Measurements from ENCODE around the gene EHD1. TPM values are rescaled to one million over a fixed set of nuclear protein-coding genes. Genes with fewer than 3 reads are reported as not detected.

EHD1 gene
- total and polyA plus RNA-seq, 5 experiments from 2014 or later = 137 to 226 (median 164) TPM

GRCh38 chr11:64894070-64894811 lies 15.8 kb upstream of the EHD1 start:
- DNase-seq = peak; percentile 80 to 95 (median 90)
- H3K4me1 Mint-ChIP-seq = peaks cover 6 to 11% (median 8%) of the 10 kb centered on the region in 4 donors
- ATAC-seq = peak; percentile 93 to 98
- peaks cover 0 to 26% (median under 1%) of the 10 kb centered on the region in 3 donors for H3K36me3 Mint-ChIP-seq
- POLR2A ChIA-PET = interaction anchor here (1.1 to 45.7 kb wide), 4 partner anchors 9 to 150 kb away, joined by 4 to 2449 read pairs (median 10); partner anchors contain the start of genes CDC42BPG, EHD1 and RASGRP2
- H3K9me3 Mint-ChIP-seq = no peaks in the 10 kb centered on the region
- H3K27me3 Mint-ChIP-seq = no peaks in the 10 kb centered on the region
- H3K27ac Mint-ChIP-seq = peak overlapping the region in 3 of 10 donors; percentile 9 to 68 (median 45)
- H3K4me3 Mint-ChIP-seq = no peak overlapping the region

DNA sequence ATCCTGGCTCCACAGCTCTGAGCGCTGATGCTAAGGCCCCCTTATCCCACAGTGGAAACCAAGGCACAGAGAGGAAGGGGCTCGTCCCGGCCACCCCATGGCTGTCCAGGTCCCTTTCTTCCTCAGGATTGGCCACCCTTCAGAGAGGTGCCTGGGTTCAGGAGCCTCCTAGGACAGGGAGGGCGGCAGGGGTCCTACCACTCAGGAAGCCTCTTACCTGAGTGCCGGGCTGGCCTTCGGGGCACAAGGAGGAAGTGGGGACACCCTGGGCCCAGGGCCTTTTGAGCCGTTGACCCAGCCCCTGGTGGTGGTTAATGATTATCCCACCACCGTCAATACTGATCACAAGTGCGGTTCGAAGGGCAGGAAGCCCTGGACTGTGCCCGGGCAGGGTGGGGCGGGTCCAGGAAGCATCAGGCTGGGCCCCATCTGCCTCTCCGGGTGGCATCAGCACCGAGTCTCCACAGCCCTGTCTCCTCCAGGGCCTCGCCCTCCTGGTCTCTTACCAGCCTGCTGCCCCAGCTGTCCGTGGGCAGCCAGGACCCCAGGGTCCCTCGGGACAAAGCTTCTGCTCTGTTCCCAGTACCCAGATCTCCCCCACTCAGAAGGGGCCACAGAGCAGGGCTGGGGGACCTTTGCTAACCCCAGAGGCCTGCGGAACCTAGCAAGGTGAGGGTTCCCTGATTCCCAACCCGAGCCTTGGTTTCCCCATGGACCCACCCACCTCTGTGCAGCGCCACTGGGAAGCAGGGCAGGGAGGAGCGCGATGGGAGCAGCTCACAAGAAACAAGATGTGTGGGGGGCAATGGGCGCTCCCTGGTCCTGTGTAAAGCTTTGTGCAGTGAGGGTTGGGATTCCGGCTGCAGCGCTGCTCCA lies 15.0 kb upstream of the EHD1 start:
- Mint-ChIP-seq H3K9me3 (no peaks in the 10 kb centered on the region), H3K27ac (peak overlapping the region in 1 of 10 donors; percentile 3), H3K4me1 (peaks cover 4 to 13% (median 8%) of the 10 kb centered on the region in 4 donors), H3K4me3 (no peak overlapping the region), H3K36me3 (peaks cover 0 to 19% (median 0%) of the 10 kb centered on the region in 3 donors), H3K27me3 (no peaks in the 10 kb centered on the region)
- POLR2A ChIA-PET = interaction anchor here (1.0 to 45.7 kb wide), 6 partner anchors 8 to 149 kb away, joined by 3 to 2449 read pairs (median 10); partner anchors contain the start of genes CDC42BPG, EHD1 and RASGRP2
- ATAC-seq = no peak
- no peak for DNase-seq

GRCh38 chr11:64892838-64893193 lies 14.4 kb upstream of the EHD1 start:
- no peak overlapping the region for H3K4me3 Mint-ChIP-seq
- H3K27ac Mint-ChIP-seq = peak overlapping the region in 1 of 10 donors; percentile 3
- H3K27me3 Mint-ChIP-seq = no peaks in the 10 kb centered on the region
- H3K4me1 Mint-ChIP-seq = peaks cover 10 to 19% (median 14%) of the 10 kb centered on the region in 4 donors
- ATAC-seq = no peak
- POLR2A ChIA-PET = interaction anchor here (1.0 to 45.7 kb wide), 3 partner anchors 10 to 36 kb away, joined by 3 to 2449 read pairs (median 64); partner anchors contain the start of genes CDC42BPG and EHD1
- no peaks in the 10 kb centered on the region for H3K9me3 Mint-ChIP-seq
- no peak for DNase-seq
- peaks cover 0 to 15% (median 0%) of the 10 kb centered on the region in 3 donors for H3K36me3 Mint-ChIP-seq

DNA sequence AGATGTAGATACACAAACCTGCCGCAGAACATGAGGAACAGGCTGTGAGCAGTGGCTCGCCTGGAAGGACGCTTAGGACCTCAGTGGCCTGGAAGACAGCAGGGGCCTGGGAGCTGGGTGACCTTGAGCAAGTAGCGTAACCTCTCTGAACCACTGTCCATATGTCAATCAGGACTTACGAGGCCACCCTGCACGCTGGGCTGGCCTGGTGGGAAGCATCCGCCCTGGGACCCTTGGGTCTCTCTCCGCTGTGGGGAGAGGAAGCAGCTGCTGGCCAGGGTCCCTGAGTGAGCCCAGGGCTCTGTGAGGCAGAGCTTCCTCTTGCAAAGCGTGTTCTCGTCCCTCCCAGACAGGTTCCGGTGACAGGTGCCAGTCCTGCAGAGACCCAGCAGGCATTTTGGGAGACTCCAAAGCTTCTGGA lies 14.0 kb upstream of the EHD1 start:
- POLR2A ChIA-PET = interaction anchor here (1.0 to 45.7 kb wide), 3 partner anchors 9 to 36 kb away, joined by 3 to 2449 read pairs (median 64); partner anchors contain the start of genes CDC42BPG and EHD1
- DNase-seq = no peak
- H3K9me3 Mint-ChIP-seq = no peaks in the 10 kb centered on the region

DNA sequence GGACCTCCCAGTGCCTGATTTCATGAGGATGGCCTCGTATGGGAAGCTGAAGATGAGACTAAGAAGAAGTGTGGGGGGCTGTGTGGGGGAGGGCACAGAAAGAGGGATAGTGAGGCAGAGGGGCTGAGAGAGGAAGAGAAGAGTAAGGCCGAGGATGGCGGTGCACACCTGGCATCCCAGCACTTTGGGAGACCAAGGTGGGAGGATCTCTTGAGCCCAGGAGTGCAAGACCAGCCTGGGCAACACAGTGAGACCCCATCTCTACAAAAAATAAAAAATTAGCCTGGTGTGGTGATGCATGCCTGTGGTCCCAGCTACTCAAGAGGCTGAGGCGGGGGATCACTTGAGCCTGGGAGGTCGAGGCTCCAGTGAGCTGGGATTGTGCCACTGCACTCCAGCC lies 13.5 kb upstream of the EHD1 start:
- ATAC-seq (no peak), DNase-seq (no peak)
- Mint-ChIP-seq H3K9me3 (no peaks in the 10 kb centered on the region), H3K4me3 (no peak overlapping the region), H3K36me3 (peaks cover 0 to 7% (median 0%) of the 10 kb centered on the region in 3 donors), H3K4me1 (peaks cover 15 to 24% (median 19%) of the 10 kb centered on the region in 4 donors), H3K27ac (peak overlapping the region in 2 of 10 donors; percentile 38 to 80), H3K27me3 (no peaks in the 10 kb centered on the region)
- POLR2A ChIA-PET = interaction anchor here (6.5 to 45.7 kb wide), 2 partner anchors 15 to 36 kb away, joined by 64 to 2449 read pairs; partner anchors contain the start of genes CDC42BPG and EHD1

More for the DNA sequence above, 14.0 kb upstream of the EHD1 start:
- Mint-ChIP-seq H3K4me1 (peaks cover 13 to 21% (median 16%) of the 10 kb centered on the region in 4 donors), H3K27me3 (no peaks in the 10 kb centered on the region), H3K4me3 (no peak overlapping the region), H3K36me3 (peaks cover 0 to 11% (median 0%) of the 10 kb centered on the region in 3 donors), H3K27ac (peak overlapping the region in 1 of 10 donors; percentile 36)
- no peak for ATAC-seq

DNA sequence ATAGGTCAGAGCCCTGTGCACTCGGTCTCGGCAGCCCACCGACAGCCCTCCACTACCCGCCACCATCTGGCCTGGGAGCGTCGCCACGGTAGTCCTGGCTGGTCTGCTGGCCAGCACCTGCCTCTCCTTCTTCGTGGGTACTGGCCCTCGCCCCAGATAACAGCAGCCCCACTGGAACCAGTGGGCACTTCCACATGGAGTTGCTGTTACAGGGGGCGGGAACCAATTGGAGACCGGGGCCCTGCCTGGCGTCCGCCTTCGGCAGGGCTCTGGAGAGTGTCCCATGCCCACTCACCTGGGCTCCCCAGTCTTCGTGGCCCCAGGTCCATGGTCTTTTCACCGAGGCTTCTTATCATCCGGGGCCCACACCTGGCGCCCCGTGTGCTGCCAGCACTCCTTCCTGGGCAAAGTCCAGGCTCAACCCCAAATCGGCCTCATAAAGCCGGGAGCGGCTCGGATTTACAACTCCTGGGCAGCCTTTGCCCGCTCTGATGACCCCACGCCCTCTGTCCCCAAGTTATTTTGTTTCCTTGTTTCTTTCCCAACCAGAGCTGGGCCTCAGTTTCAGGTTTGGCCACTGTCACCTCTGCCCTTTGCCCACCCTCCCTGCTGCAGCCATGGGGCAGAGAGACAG lies 12.9 kb upstream of the EHD1 start:
- Mint-ChIP-seq H3K36me3 (peaks cover 0 to 4% (median 0%) of the 10 kb centered on the region in 3 donors), H3K9me3 (no peaks in the 10 kb centered on the region), H3K27me3 (no peaks in the 10 kb centered on the region), H3K27ac (no peak overlapping the region), H3K4me1 (peaks cover 15 to 24% (median 19%) of the 10 kb centered on the region in 4 donors), H3K4me3 (no peak overlapping the region)
- POLR2A ChIA-PET = interaction anchor here (6.5 to 45.7 kb wide), 2 partner anchors 14 to 35 kb away, joined by 64 to 2449 read pairs; partner anchors contain the start of genes CDC42BPG and EHD1
- ATAC-seq = no peak
- DNase-seq = no peak

DNA sequence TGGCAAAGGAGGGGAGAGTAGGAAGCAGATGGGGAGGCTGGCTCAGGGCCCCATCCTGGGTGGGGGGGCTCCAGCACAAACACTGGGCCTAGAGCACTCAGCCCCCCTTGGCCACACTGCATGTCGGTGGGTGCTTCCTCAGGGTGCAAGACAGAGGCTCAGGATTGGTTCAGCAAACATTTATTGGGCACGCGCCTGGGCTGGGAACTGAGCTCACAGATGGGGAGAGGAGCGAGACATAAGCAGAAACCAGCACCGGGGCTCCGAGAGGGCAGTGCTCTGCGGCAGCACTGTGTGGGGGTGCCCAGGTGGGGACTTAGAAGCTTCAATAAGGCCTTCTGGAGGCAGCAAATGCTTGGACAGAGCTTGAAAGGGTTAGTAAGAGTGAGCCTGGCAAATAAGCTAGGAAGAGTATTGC lies 12.1 kb upstream of the EHD1 start:
- H3K36me3 Mint-ChIP-seq = no peaks in the 10 kb centered on the region
- no peak for DNase-seq
- POLR2A ChIA-PET = interaction anchor here (0.7 to 45.7 kb wide), 3 partner anchors 13 to 86 kb away, joined by 3 to 2449 read pairs (median 64); partner anchors contain the start of genes CDC42BPG and EHD1
- no peaks in the 10 kb centered on the region for H3K27me3 Mint-ChIP-seq
- H3K27ac Mint-ChIP-seq = peak overlapping the region in 1 of 10 donors; percentile 25
- H3K4me1 Mint-ChIP-seq = peaks cover 17 to 30% (median 25%) of the 10 kb centered on the region in 4 donors
- H3K9me3 Mint-ChIP-seq = no peaks in the 10 kb centered on the region
- no peak for ATAC-seq
- no peak overlapping the region for H3K4me3 Mint-ChIP-seq

- Mint-ChIP-seq H3K4me1 (peaks cover 24 to 33% (median 30%) of the 10 kb centered on the region in 4 donors), H3K27ac (peak overlapping the region in 1 of 10 donors; percentile 37), H3K36me3 (no peaks in the 10 kb centered on the region), H3K9me3 (no peaks in the 10 kb centered on the region), H3K4me3 (peak overlapping the region in 1 of 10 donors; percentile 10), H3K27me3 (no peaks in the 10 kb centered on the region)
- POLR2A ChIA-PET = interaction anchor here (0.5 to 45.7 kb wide), 6 partner anchors 9 to 1574 kb away, joined by 3 to 2449 read pairs (median 8); partner anchors contain the start of genes CDC42BPG and EHD1
- ATAC-seq (no peak), DNase-seq (no peak)
Observed at GRCh38 chr11:64888729-64889511, 10.5 kb upstream of the EHD1 start.

DNA sequence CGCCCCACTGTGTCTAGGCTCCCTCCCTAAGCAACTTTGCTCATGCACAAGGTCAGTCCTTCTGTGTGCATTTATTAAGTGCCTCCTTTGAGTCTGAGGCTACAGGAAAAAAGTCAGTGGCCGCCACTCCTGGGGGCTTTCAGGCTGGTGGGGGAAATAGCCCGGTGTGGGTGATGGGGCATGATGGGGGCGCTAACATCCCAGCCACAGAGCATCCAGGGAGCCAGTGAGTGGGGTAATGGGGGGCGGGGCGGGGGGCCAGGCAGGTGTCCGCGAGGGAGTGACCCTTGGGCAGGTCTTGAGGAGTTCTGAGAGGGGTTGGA lies 9.9 kb upstream of the EHD1 start:
- peak overlapping the region in 8 of 10 donors; percentile 82 to 93 (median 88) for H3K27ac Mint-ChIP-seq
- no peaks in the 10 kb centered on the region for H3K9me3 Mint-ChIP-seq
- H3K36me3 Mint-ChIP-seq = no peaks in the 10 kb centered on the region
- peak overlapping the region in 9 of 10 donors; percentile 52 to 84 (median 81) for H3K4me3 Mint-ChIP-seq
- no peak for ATAC-seq
- peaks cover 24 to 34% (median 31%) of the 10 kb centered on the region in 4 donors for H3K4me1 Mint-ChIP-seq
- POLR2A ChIA-PET = interaction anchor here (0.5 to 45.7 kb wide), 7 partner anchors 11 to 1575 kb away, joined by 3 to 2449 read pairs (median 3); partner anchors contain the start of genes CDC42BPG and EHD1
- no peak for DNase-seq
- no peaks in the 10 kb centered on the region for H3K27me3 Mint-ChIP-seq

GRCh38 chr11:64887757-64888405 lies 9.5 kb upstream of the EHD1 start:
- H3K27me3 Mint-ChIP-seq = no peaks in the 10 kb centered on the region
- peak; percentile 92 to 93 for ATAC-seq
- no peaks in the 10 kb centered on the region for H3K36me3 Mint-ChIP-seq
- peaks cover 24 to 38% (median 34%) of the 10 kb centered on the region in 4 donors for H3K4me1 Mint-ChIP-seq
- peak; percentile 68 to 93 (median 86) for DNase-seq
- peak overlapping the region; percentile 82 to 93 (median 88) for H3K27ac Mint-ChIP-seq
- POLR2A ChIA-PET = interaction anchor here (0.5 to 45.7 kb wide), 9 partner anchors 11 to 1575 kb away, joined by 3 to 2449 read pairs (median 3); partner anchors contain the start of genes CDC42BPG and EHD1
- no peaks in the 10 kb centered on the region for H3K9me3 Mint-ChIP-seq
- H3K4me3 Mint-ChIP-seq = peak overlapping the region; percentile 52 to 84 (median 78)
